Fibroblast of skin of scalp (primary cell): ENCODE results near the gene HSPG2.

Source experiments
- DNase-seq: peaks from one replicate; pipeline ENCODE4 v3.0.0-alpha.2; 2013

HSPG2 gene

DNA sequence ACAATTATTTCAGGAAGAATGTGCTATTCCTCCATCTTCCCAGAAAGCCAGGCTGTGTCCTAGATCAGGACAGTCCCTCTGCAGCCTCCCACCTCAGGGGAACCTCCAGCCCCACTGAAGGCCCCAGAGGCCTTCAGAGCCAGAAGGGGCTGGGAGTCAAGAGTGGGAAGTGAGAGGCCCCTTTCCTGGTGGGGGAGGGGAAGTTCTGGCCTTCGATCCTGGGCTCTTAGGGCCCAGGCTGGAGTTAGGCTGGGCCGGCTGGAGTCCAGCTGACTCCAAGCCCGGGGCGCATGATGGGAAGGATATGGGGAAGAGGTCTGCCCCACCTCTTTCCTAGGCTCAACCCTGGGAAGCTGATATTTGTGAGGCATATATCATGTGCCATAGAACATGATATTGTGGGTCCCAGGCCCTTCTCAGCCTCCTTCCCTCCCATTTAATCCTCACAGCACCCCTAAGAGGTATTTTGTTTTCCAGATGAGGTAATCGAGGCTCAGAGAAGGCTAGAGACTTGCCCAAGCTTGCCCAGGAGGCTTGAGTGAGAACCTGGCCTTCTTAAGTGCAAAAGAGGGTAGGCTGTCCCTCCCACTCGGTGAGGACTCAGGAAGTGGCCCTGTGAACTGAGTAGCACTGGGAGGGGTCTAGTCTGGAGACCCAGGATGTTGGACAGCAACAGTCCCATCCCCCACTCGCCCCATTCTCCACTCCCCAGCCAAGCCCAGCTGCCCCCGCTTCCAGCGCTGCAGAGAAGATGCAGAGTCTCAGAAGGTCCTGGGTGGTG lies 18.6 kb upstream of the HSPG2 start:
- no peak for DNase-seq

GRCh38 chr1:21955058-21955457 lies 17.9 kb upstream of the HSPG2 start:
- no peak for DNase-seq

DNA sequence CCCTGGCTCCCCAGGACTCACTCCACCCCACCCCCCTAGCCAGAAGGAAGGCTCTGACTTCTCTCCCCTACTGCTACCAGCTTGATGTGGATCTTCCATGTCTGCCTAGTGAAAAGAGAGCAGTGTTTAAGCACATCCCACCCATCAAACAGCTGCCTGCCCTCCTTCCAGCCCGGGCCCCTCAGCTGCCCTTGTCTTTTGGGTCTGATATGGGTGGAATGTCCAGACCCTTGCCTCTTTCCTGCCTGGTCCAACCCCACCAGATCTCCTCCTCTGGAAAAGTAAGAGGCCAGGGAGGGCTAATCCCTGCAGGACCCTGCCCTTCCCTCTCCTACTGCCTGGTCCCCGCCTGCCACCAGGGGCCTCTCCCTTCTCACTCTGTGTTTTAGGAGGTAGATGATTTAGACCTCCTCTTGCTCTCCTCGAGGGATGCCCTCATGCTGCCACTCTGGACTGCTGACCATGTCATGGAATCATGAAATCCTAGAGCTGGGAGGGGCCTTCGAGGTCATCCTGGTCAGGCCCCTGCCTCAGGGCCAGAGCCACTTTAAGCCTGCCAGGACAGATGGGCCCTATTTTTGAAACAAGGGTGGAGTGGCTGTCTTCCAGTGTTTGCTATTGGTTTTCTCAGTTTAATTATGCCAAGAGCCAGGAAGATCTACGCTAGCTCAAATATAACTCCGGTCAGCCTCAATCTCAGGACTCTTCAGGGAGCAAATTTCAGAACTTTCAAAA lies 15.8 kb upstream of the HSPG2 start:
- DNase-seq = no peak

DNA sequence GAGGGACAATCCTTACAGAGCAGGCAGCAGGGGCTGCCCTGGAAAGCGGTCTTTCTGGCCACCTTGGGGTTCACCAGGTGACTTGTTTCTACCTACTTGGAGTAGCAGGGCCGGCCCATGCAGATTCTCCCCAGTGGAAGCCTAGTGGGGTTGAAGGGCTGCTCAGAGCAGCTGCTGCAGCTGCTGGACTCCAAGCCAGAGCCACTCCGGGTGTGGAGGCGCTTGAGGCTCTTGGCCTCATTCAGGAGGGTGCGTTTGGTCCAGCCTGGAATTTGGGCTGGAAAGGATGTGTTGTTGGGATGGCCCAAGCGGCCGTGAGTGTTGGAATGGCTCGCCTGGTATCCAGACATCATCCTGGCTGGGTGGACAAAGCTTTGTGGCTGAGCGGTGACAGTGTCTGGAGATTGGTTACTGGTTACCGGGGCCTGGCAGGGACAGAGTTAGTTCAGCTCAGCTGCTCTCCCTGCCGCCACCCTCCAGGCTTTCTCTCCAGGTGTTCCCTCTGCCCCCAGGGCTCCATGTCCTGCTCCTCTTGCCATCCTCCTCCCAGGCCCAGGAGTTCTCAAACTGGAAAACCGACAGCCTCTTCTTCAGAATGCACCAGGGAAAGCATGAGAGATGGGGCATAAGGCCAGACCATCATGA lies 14.2 kb upstream of the HSPG2 start:
- no peak for DNase-seq

GRCh38 chr1:21950734-21951133 lies 13.6 kb upstream of the HSPG2 start:
- DNase-seq = no peak

- DNase-seq = no peak
Measured at GRCh38 chr1:21946836-21947587, 9.9 kb upstream of the HSPG2 start.

DNA sequence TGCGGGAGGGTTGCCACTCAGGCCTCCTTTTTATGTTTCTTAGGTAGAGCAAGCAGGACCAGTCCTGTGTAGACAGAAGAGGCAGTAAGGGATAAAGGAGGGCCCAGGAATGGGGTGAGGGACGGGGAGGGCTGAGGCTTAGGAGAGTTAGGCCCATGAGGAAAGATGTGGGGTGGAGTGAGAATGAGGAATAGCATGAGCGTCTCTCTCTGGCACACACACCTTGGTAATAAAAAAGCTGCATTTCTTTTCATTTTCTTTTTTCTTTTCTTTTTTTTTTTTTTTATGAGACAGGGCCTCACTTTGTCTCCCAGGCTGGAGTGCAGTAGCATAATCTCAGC lies 7.6 kb upstream of the HSPG2 start:
- no peak for DNase-seq

DNA sequence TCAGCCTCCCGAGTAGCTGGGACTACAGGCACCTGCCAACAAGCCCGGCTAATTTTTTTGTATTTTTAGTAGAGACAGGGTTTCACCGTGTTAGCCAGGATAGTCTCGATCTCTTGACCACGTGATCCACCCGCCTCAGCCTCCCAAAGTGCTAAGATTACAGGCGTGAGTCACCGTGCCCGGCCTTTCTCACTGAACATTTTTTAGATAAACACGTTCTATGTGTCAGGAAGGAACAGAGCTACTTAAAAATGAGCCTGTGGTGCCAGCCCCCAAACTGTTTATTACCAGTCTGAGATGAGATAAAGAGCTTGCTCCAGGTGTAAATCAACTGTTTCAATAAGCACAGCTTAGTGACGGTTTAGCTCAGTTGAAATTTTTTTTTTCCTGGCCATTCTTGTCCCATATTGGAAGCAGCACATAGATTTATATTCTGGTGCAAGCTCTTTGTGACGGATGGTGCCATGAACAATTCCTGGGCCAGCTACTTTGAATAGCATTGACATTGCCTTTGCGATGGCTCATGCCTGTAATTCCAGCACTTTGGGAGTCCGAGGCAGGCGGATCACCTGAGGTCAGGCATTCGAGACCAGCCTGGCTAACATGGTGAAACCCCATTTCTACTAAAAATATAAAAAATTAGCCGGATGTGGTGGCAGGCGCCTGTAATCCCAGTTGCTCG lies 6.0 kb upstream of the HSPG2 start:
- DNase-seq = peak; percentile 58

DNA sequence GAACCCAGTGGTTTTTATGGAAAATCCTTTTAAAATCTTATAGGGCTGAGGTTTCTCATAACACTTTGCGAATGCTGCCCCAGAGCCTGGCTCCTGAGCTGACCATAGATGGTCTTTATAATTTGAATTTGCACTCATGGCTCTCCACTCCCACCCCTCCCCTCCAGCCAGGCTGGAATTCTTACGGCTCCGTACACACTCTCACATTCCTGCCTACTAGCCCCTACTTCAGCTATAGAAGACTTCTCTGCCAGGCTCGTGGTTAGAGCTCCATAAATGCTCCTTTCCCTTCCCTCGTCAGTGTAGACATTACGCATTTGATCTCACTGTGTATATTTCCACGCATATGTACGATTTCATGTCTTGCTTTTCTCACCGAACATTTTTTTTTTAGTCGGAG lies 5.4 kb upstream of the HSPG2 start:
- DNase-seq = no peak

- no peak for DNase-seq
Measured at GRCh38 chr1:21941370-21941769, 4.3 kb upstream of the HSPG2 start.

- no peak for DNase-seq
Measured at GRCh38 chr1:21940492-21940891, 3.4 kb upstream of the HSPG2 start.

DNA sequence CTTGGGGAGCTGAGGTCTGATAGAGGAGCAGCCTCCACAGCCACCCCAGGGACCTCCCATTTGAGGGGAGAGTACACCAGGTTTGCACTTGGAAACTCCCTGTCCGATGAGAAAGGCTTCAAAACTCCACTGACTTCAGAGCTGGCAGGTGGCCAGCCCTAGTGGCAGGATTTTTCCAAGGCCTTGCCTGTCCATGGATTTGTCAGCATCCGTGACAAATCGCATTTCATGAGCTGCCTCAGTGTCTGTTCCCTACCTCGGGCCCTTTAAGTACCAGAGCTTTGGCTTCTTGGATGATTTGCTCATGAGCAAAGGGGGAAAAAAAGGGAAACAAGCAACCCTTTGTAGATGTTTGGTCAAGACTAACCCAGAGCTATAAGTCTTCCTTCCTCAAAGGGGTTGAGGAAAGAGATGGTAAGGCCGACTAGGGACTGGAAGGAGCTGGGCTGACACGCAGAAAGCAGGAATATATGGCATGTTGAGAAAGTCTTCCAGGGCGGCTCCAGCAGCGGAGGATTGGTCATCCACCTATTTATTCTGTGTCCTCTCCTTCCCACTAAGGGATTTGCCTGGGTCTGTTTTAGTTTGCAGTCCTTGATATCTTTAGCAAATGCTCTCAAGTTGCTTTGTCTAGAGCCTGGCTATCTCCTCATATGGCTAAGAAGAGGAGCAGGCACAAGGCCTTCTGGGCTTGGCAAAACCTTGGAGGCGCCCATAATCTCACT lies 2.7 kb upstream of the HSPG2 start:
- peak; percentile 98 for DNase-seq

GRCh38 chr1:21938732-21939538 lies 1.8 kb upstream of the HSPG2 start:
- DNase-seq = no peak

- peak; percentile 94 for DNase-seq
Measured at GRCh38 chr1:21937372-21938121, 437 bp upstream of the HSPG2 start.

GRCh38 chr1:21936366-21937031 lies 611 bp downstream of the HSPG2 start:
- DNase-seq = no peak

GRCh38 chr1:21935891-21936365 lies 1.2 kb downstream of the HSPG2 start:
- no peak for DNase-seq

- peak; percentile 69 for DNase-seq
Measured at GRCh38 chr1:21935393-21935804, 1.7 kb downstream of the HSPG2 start.

- DNase-seq = no peak
Measured at GRCh38 chr1:21933397-21934248, 3.5 kb downstream of the HSPG2 start.
